HCT116 (cell line): ENCODE measurements around the gene CRY2. TPM values are rescaled to one million over a fixed set of nuclear protein-coding genes. Genes with fewer than 3 reads are reported as not detected.

Experiments used
- ATAC-seq: fragments of 200-7000 bp; cut with Tn5 transposase; 2 replicates; pipeline ENCODE4 v1.9.1; 2020; ENCODE audit warnings: mild to moderate bottlenecking, moderate library complexity
- BruUV-seq: library from RNA; stranded (reverse); fragments of 400-500 nt; replicated peaks from 2 replicates; lab custom pipeline; 2021; lab: Mats Ljungman, UMichigan
- CTCF ChIA-PET: fragments of 300-600 bp; sonication (Branson Sonifier 250); formaldehyde crosslinking; loops from one replicate; lab custom pipeline; 2021; ENCODE audit warnings: antibody characterized with exemption; lab: Charles Lee
- POLR2A ChIA-PET: fragments of 300-600, 350-600 bp; sonication (Branson Sonifier 250); formaldehyde crosslinking; loops from one replicate; lab custom pipeline; 2021; ENCODE audit warnings: antibody characterized with exemption; lab: Charles Lee
- RAD21 ChIA-PET, 2 experiments: fragments of 300-600 bp; sonication (Branson Sonifier 250); formaldehyde crosslinking; loops; one replicate each; lab custom pipeline; 2023; ENCODE audit warnings: low total read pairs in 2 of 2; ENCODE audit not compliant: uncharacterized antibody in 2 of 2, unreplicated experiment in 2 of 2, low non-redundant PET in 1 of 2; lab: Charles Lee
- DNase-seq: peaks from one replicate; pipeline ENCODE4 v3.0.0-alpha.2; 2010; ENCODE audit warnings: low read depth, low spot score
- H2AFZ ChIP-seq: fragments of 200-600 bp; shearing (Covaris generic), sonication (generic); 2 replicates; pipeline ENCODE4 v1.6.1; 2017; ENCODE audit warnings: low read depth, mixed run types, mixed read lengths, antibody characterized with exemption, low read length; ENCODE audit not compliant: poor library complexity, severe bottlenecking
- H3K27ac ChIP-seq: 2 replicates; pipeline ENCODE4 v1.5.1; 2012; ENCODE audit warnings: low read depth, low read length
- H3K27me3 ChIP-seq: fragments of 200-600 bp; sonication (generic); 2 replicates; pipeline ENCODE4 v1.6.1; 2016; ENCODE audit warnings: mixed run types, low read length, mixed read lengths; ENCODE audit not compliant: insufficient read depth
- H3K36me3 ChIP-seq, 2 experiments: fragments of 200-500 bp in 1 of 2; fragments of 200-600 bp in 1 of 2; sonication (Bioruptor generic) in 1 of 2; sonication (generic) in 1 of 2; 2 replicates each; pipeline versions ENCODE4 v1.5.1 to v1.6.1; 2014 to 2016; ENCODE audit warnings: low read length in 2 of 2, inconsistent platforms in 1 of 2, mixed read lengths in 1 of 2, mixed run types in 1 of 2; ENCODE audit not compliant: insufficient read depth in 2 of 2, control insufficient read depth in 1 of 2
- H3K4me1 ChIP-seq, 2 experiments: fragments of 200-600 bp in 1 of 2; sonication (generic) in 1 of 2; 2 replicates each; pipeline versions ENCODE4 v1.5.1 to v1.6.1; 2012 to 2017; ENCODE audit warnings: low read length in 2 of 2, inconsistent platforms in 1 of 2, mild to moderate bottlenecking in 1 of 2, mixed read lengths in 1 of 2, mixed run types in 1 of 2, moderate library complexity in 1 of 2; ENCODE audit not compliant: insufficient read depth in 2 of 2, control insufficient read depth in 1 of 2
- H3K4me2 ChIP-seq: fragments of 200-600 bp; sonication (generic); 2 replicates; pipeline ENCODE4 v1.6.1; 2017; ENCODE audit warnings: mixed run types, low read length, mixed read lengths
- H3K4me3 ChIP-seq, 2 experiments: fragments of 200-600 bp in 1 of 2; sonication (generic) in 1 of 2; replicated peaks in 1 of 2; 2 replicates each; pipeline ENCODE4 v1.5.1; 2011 to 2016; ENCODE audit warnings: low read length in 2 of 2, control low read depth in 1 of 2, low read depth in 1 of 2, mild to moderate bottlenecking in 1 of 2, mixed read lengths in 1 of 2, mixed run types in 1 of 2
- H3K79me2 ChIP-seq: fragments of 200-600 bp; sonication (generic); 2 replicates; pipeline ENCODE4 v1.6.1; 2017; ENCODE audit warnings: mild to moderate bottlenecking, mixed run types, low read length, moderate library complexity, mixed read lengths; ENCODE audit not compliant: insufficient read depth
- H3K9ac ChIP-seq: fragments of 200-600 bp; sonication (generic); 2 replicates; pipeline ENCODE4 v1.6.1; 2016; ENCODE audit warnings: low read length, mixed read lengths
- H3K9me2 ChIP-seq: fragments of 200-600 bp; sonication (generic), shearing (Covaris generic); 2 replicates; pipeline ENCODE4 v1.6.1; 2017; ENCODE audit warnings: mixed run types, mild to moderate bottlenecking, moderate library complexity; ENCODE audit not compliant: insufficient read depth
- H3K9me3 ChIP-seq, 2 experiments: fragments of 200-500 bp in 1 of 2; fragments of 200-600 bp in 1 of 2; sonication (Bioruptor generic) in 1 of 2; sonication (generic) in 1 of 2; 2 replicates each; pipeline ENCODE4 v1.6.1; 2014 to 2017; ENCODE audit warnings: low read length in 2 of 2, mixed read lengths in 2 of 2, inconsistent platforms in 1 of 2, low read depth in 1 of 2, mild to moderate bottlenecking in 1 of 2, mixed run types in 1 of 2, moderate library complexity in 1 of 2; ENCODE audit not compliant: control insufficient read depth in 1 of 2, insufficient read depth in 1 of 2
- H4K20me1 ChIP-seq: fragments of 200-600 bp; sonication (generic), shearing (Covaris generic); 2 replicates; pipeline ENCODE4 v1.6.1; 2017; ENCODE audit warnings: mixed run types, mild to moderate bottlenecking, moderate library complexity; ENCODE audit not compliant: insufficient read depth
- CEBPB ChIP-seq: IDR thresholded peaks from 2 replicates; pipeline ENCODE4 v1.6.1; 2012; ENCODE audit warnings: low read depth
- REST ChIP-seq: IDR thresholded peaks from 2 replicates; pipeline ENCODE4 v1.6.1; 2012; ENCODE audit warnings: low read depth
- SP1 ChIP-seq: IDR thresholded peaks from 2 replicates; pipeline ENCODE4 v1.6.1; 2012; ENCODE audit warnings: low read depth
- ZFX ChIP-seq: fragments of 450-650 bp; IDR thresholded peaks from 2 replicates; pipeline ENCODE4 v1.6.1; 2017
- intact Hi-C: fragments of 100-400 bp; cut with micrococcal nuclease; formaldehyde crosslinking; loops from 2 replicates; pipeline ENCODE4 v1.10.0; 2022
- total RNA-seq: library from RNA; stranded (reverse); gene quantifications from one replicate; pipeline ENCODE4 v1.2.1, GENCODE V29; 2021; ENCODE audit not compliant: unreplicated experiment

The CRY2 gene
- total RNA-seq, 1 experiment from 2014 or later, result 18.0 TPM

- DNase-seq, result no peak
- Histone ChIP-seq H3K4me1 (peaks cover 10 to 18% of the 10 kb centered on the region in 2 experiments; a peak in 3 of 4 replicates), H4K20me1 (no peaks in the 10 kb centered on the region), H3K9ac (no peak overlapping the region), H3K36me3 (no peaks in the 10 kb centered on the region), H3K27ac (no peak overlapping the region), H3K9me3 (no peaks in the 10 kb centered on the region), H3K4me2 (no peak overlapping the region), H3K4me3 (no peak overlapping the region), H3K27me3 (no peaks in the 10 kb centered on the region), H2AFZ (no peak overlapping the region), H3K79me2 (no peaks in the 10 kb centered on the region), H3K9me2 (no peaks in the 10 kb centered on the region)
- TF ChIP-seq REST (no peak), ZFX (no peak), SP1 (no peak), CEBPB (no peak)
- CTCF ChIA-PET, result no interaction called here
- intact Hi-C loops, result no loop called here
- RAD21 ChIA-PET, result no interaction called here
- BruUV-seq, result no TSS peak
- POLR2A ChIA-PET, result no interaction called here
- ATAC-seq, result no peak
These were observed 47.4 kb downstream of the CRY2 start for GRCh38 chr11:45894555-45895247.
